NCI-H1105 treated with DMSO at 0.1 percent for 48 hours (cell line): ENCODE results near the gene FAM83C.
A peak's percentile ranks its signal among the peaks of the same experiment; 100 is the strongest.
"Not testable (repeated sequence)": the region's sequence is repeated elsewhere in the genome, so short reads cannot be mapped to it uniquely, and the experiment has no call there.

ENCODE experiments used
- DNase-seq: peaks from one replicate; lab custom pipeline; 2025; lab: John Stamatoyannopoulos, UW

FAM83C gene

GRCh38 chr20:35318502-35319157, 26.4 kb upstream of the FAM83C start:
- DNase-seq = no peak

DNA sequence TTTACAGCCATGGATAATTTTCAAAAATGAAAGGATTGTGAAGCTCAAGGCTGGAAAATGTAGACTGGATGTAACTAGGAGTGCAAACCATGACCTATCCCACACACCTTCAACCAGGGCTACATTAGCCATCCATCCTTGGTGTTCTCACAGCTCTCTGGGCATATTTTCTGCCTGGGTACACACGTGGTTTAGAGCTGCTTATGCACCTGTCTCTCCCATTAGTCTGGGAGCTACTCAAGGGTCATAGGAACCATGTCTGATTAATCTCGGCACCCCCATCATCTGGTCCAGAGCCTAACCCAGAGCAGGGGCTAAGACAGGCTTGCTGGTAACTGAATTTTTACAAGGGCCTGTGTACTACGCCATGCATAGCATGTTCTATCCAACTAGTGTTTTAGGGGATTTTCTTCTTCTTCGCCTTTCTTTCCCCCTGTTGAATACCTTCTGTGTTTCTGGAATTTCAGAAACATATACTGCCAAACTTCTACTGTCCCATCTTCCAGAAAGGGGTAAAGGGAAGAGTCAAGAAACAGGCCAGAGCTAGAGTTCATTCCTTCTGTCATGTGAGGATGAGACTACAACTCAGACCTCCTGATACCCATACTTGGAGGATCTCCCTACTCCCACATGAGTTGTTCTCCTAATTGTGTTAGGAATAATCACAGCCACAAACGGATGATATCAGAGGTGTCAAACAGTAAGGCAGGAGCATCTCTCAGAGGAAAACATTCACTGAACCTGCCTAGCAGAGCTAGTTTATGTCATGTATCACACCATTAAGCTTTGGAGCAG, 25.4 kb upstream of the FAM83C start:
- DNase-seq = no peak

DNA sequence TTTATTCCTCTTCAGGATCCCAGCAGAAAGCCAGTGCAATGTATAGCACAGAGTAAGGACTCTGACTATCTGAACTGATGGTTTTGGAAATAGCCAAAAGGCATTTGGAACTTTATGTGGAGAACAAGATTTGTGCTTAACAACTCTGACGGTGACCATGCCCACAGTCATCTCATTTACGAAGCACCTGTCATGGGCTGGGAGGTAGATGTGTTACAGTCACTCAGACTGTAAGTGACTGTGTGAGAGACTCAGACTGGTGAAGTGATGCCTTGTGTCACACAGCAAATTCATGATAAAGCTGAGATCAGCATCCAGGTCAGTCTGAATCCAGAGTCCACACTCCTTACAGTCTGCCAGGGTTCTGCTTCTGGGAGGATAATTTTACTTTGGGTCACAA, 23.9 kb upstream of the FAM83C start:
- no peak for DNase-seq

DNA sequence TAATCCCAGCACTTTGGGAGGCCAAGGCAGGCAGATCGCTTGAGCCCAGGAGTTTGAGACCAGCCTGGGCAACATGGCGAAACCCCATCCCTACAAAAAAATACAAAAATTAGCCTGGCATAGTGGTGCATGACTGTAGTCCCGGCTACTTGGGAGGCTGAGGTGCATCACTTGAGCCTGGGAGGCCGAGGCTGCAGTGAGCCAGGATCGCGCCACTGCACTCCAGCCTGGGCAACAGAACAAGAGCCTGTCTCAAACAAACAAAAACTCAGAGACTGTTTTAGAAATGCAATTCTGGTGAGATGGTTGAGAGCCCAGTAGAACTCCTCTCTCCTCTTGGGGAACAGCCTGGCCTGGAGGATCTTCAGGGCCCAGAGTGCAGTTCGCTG, 23.4 kb upstream of the FAM83C start:
- DNase-seq = not testable (repeated sequence)

DNA sequence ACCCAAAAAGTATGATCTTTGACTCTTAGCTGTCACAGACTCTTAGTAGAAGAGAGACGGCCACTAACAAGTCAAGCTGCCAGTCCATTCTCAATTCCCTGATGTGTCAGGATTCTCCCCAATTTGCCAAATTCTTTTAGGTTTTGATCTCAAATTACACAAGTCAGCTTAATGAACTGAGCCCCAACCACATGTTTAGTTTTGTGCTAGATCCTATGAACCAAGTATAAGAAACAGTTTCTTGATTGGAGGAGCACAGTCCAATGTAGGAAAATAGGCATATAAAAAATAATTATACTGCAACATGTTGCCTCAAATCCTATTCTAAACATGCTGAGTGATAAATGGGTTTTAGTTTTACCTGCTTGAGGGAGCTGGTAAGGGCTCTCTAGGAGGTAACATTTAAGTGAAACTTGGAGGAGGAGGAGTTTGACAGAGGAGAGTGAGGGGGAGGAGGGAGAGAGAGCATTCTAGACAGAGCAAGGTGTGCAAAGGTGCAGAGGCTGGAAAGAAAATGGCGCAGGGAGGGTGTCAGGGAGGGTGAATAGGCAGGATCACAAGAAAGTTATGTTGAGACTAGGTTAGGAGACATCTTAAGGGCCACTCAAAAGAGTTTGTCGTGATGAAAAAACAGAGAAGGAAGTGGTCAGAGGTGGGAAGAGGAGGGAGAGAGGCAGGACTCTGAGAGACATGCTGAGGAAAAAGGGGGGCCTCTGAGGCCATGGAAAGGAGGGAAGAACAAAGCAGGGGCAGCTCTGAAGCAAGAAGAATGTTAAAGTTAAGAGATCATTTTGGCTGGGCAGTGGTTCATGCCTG, 22.8 kb upstream of the FAM83C start:
- DNase-seq = no peak

- no peak for DNase-seq
These were observed 20.1 kb upstream of the FAM83C start for GRCh38 chr20:35312318-35312717.

DNA sequence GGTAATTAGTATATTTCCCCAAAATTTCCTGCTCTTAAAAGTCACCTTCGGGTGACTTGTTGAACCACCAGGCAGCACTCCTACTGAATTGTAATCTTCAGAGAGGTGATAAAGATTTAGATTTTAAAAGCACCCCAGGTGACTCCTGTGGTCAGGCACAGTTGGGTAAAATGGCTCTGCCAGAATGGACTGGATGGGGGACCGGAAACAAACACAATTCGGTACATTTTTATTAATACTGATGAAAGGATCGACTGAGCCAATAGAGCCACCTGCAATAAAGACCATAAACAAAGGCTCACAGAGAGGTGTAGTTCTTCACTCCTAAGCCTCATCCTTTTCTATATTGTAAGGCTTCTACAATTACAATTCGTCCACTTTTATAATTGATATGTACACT, 19.6 kb upstream of the FAM83C start:
- no peak for DNase-seq

- no peak for DNase-seq
These were observed 19.2 kb upstream of the FAM83C start for GRCh38 chr20:35311409-35311808.

- DNase-seq = peak; percentile 94
These were observed 15.7 kb upstream of the FAM83C start for GRCh38 chr20:35307666-35308653.

- DNase-seq = peak; percentile 27
These were observed 14.8 kb upstream of the FAM83C start for GRCh38 chr20:35306931-35307517.

- no peak for DNase-seq
These were observed 13.7 kb upstream of the FAM83C start for GRCh38 chr20:35305682-35306556.

GRCh38 chr20:35304956-35305355, 12.7 kb upstream of the FAM83C start:
- DNase-seq = no peak

DNA sequence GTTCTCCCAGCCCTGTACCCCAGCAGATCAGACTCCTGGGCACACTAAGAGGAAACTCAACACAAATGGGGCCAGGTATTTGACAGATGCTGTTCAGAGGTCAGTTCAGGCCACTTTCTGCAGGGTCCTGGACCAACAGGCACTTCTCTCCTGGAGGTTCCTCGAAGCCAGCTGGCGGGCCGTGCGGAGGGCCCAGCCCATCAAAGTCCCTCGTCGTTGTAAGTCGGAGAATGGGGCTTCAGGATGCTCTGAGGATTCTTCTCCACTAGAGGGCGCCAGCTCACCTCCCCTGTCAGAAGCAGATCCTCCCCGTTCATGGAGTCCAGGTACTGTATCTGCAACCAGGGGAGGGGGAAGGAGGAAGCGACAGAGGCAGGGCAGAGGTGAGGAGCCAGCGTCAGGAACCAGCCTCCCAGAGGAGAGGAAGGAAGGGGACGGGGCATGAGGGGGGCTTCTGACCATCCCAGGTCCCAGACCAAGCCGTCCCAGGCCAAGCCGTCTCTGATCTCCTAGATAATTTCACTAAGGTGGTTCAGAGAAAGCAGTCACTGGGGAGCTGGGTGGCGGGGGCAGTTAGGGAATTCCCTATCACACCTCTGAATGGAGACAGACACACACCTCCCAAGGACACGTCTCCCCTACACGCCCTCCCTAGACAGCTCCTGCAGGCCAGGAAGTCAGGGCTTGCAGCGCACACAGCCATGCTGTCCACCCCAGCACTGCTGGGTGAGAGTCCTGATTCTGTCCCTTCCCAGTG, 11.7 kb upstream of the FAM83C start:
- peak; percentile 86 for DNase-seq

DNA sequence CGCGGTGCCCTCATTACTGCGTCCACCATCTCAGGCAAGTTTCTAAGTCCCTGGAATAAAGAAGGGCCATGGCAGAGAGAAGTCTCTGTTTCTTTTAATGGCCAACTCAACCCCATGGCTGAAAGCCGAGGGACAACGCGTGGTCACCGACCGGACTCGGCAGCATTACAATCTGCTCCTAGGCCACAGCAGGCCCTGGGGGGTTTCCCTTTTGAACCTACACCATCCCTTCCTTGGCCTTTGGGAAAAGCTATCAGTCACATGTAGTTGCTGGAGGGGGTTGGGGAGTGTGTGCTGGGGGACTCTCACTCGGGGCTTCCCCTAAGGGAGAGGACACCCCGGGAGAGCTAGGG, 11.1 kb upstream of the FAM83C start:
- DNase-seq = no peak

DNA sequence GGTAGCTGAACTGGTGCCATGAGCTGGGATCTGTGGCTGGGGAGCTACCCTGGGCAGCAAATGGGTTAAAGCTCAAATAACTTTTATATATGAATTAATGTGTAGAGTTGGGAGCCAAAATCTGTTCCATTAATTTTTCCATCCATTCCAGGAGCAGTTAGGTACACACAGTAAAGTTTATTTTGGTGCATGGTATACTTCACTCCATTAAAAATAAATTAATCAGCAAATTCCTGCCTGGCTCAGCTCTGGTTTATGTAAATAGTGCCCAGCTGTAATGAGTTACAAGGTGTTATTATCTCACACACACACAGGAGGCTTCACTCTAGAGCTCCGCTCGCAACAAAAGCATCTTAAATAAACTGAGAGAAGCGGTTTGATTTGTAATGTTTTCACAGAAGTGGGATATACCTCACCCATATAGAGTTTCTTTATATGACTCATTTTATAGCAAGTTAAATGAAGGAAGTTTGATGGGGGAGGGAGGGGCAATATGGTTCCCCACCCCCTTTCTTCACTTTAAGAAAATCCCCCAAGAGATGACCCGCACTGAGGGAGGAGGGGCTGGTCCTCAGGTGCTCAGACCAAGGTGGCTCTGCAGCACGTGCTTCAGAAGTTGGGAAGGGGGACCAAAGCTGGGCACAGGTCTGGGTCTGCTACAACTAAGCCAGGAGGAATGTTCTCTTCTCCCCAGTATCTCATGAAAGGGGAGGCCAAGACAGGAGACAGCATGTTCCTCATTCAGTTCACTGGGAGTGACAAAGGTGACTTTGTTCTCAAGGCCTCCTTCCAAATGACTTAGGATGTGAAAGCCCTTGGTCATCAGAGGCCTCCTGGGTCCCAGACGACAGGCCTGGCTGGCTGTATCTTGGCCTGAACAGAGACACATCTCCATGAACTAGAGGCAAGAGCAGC, 10.5 kb upstream of the FAM83C start:
- DNase-seq = peak; percentile 28

- DNase-seq = no peak
These were observed 9.2 kb upstream of the FAM83C start for GRCh38 chr20:35301426-35301825.

- no peak for DNase-seq
These were observed 8.4 kb upstream of the FAM83C start for GRCh38 chr20:35300469-35301262.

DNA sequence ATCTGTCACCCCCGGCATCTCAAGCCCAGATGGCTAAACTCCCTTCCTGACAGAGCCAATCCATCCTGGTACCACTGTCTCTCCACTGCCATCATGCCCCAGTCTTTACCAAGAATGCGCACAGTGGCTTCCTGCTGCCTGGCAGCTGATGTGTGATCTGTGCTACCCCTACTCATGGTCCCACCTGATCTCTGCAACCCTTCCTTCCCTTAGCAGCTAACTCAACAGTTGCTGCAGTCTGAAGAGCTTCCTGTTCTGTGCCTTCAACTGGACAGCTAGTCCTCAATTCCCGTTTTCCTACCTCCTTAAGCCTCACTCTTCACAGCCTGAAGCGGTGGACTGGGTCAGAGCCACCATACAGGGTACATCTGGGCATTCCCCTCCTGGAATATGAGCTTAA, 7.6 kb upstream of the FAM83C start:
- no peak for DNase-seq
